IMR-90 (cell line): ENCODE data around the gene GCC2. TPM values are rescaled to one million over a fixed set of nuclear protein-coding genes. Genes with fewer than 3 reads are reported as not detected.

ENCODE experiments used
- ATAC-seq: fragments of 200-7000 bp; cut with Tn5 transposase; 2 replicates; pipeline ENCODE4 v1.9.1; 2020; ENCODE audit warnings: low read depth, mild to moderate bottlenecking, moderate library complexity
- BruUV-seq: library from RNA; stranded (reverse); fragments of 400-500 nt; replicated peaks from 2 replicates; lab custom pipeline; 2021; lab: Mats Ljungman, UMichigan
- CTCF ChIA-PET: fragments of 300-600 bp; formaldehyde crosslinking; extraction: SDS; loops from one replicate; lab custom pipeline; 2021; ENCODE audit warnings: antibody characterized with exemption; lab: Yijun Ruan, JAX
- POLR2A ChIA-PET: fragments of 300-600 bp; sonication (Branson Sonifier 250); formaldehyde crosslinking; loops from one replicate; lab custom pipeline; 2022; ENCODE audit warnings: antibody characterized with exemption; ENCODE audit not compliant: unreplicated experiment; lab: Charles Lee
- DNase-seq: peaks from one replicate; pipeline ENCODE4 v3.0.0; 2013
- H2AFZ ChIP-seq: replicated peaks from 2 replicates; pipeline ENCODE3; 2013; ENCODE audit warnings: low read length, mild to moderate bottlenecking; ENCODE audit not compliant: poor library complexity
- H2AK5ac ChIP-seq: 2 replicates; pipeline ENCODE4 v1.6.1; 2013; ENCODE audit warnings: low read depth, low read length, inconsistent platforms
- H2AK9ac ChIP-seq: replicated peaks from 2 replicates; pipeline ENCODE3; 2013; ENCODE audit warnings: mild to moderate bottlenecking, low read depth, low read length, moderate library complexity; ENCODE audit not compliant: poor library complexity
- H2BK120ac ChIP-seq: 2 replicates; pipeline ENCODE4 v1.6.1; 2013; ENCODE audit warnings: low read depth, low read length, inconsistent platforms
- H2BK15ac ChIP-seq: 3 replicates; pipeline ENCODE4 v1.6.1; 2013; ENCODE audit warnings: low read depth, low read length, inconsistent platforms
- H2BK20ac ChIP-seq: 2 replicates; pipeline ENCODE4 v1.6.1; 2013; ENCODE audit warnings: low read depth, mild to moderate bottlenecking, inconsistent platforms, low read length, moderate library complexity
- H2BK5ac ChIP-seq: 2 replicates; pipeline ENCODE4 v1.6.1; 2013; ENCODE audit warnings: mild to moderate bottlenecking, low read depth, low read length, inconsistent platforms; ENCODE audit not compliant: poor library complexity, severe bottlenecking
- H3K14ac ChIP-seq: replicated peaks from 2 replicates; pipeline ENCODE4 v1.6.1; 2013; ENCODE audit warnings: low read depth, low read length, inconsistent platforms
- H3K18ac ChIP-seq: 2 replicates; pipeline ENCODE4 v1.6.1; 2013; ENCODE audit warnings: low read depth, low read length, control low read depth
- H3K23ac ChIP-seq: 2 replicates; pipeline ENCODE4 v1.6.1; 2013; ENCODE audit warnings: low read depth, low read length, inconsistent platforms
- H3K27ac ChIP-seq: 2 replicates; pipeline ENCODE4 v1.5.1; 2013; ENCODE audit warnings: mild to moderate bottlenecking, control low read depth, low read length; ENCODE audit not compliant: insufficient read depth
- H3K27me3 ChIP-seq: 2 replicates; pipeline ENCODE4 v1.6.1; 2013; ENCODE audit warnings: low read length; ENCODE audit not compliant: control insufficient read depth, insufficient read depth
- H3K36me3 ChIP-seq: 2 replicates; pipeline ENCODE4 v1.6.1; 2013; ENCODE audit warnings: low read length, mixed read lengths; ENCODE audit not compliant: control insufficient read depth, insufficient read depth
- H3K4ac ChIP-seq: 2 replicates; pipeline ENCODE4 v1.6.1; 2013; ENCODE audit warnings: low read depth, low read length, inconsistent platforms
- H3K4me1 ChIP-seq: 2 replicates; pipeline ENCODE4 v1.6.1; 2013; ENCODE audit warnings: low read length, mixed read lengths; ENCODE audit not compliant: control insufficient read depth, insufficient read depth
- H3K4me2 ChIP-seq: 2 replicates; pipeline ENCODE4 v1.6.1; 2013; ENCODE audit warnings: low read depth, mild to moderate bottlenecking, control low read depth, low read length, moderate library complexity
- H3K4me3 ChIP-seq: 2 replicates; pipeline ENCODE4 v1.5.1; 2013; ENCODE audit warnings: low read depth, mild to moderate bottlenecking, control low read depth, low read length, moderate library complexity; ENCODE audit not compliant: insufficient read depth
- H3K56ac ChIP-seq: 2 replicates; pipeline ENCODE4 v1.6.1; 2013; ENCODE audit warnings: low read length, inconsistent platforms; ENCODE audit not compliant: insufficient read depth; ENCODE audit errors: extremely low read depth
- H3K79me1 ChIP-seq, 2 experiments: 2 replicates each; pipeline ENCODE4 v1.6.1; 2013; ENCODE audit warnings: low read length in 2 of 2, inconsistent platforms in 1 of 2, low read depth in 1 of 2
- H3K9ac ChIP-seq: 2 replicates; pipeline ENCODE4 v1.6.1; 2013; ENCODE audit warnings: low read depth, low read length, control low read depth
- H3K9me1 ChIP-seq: 2 replicates; pipeline ENCODE4 v1.6.1; 2013; ENCODE audit warnings: low read length, inconsistent platforms; ENCODE audit not compliant: insufficient read depth
- H3K9me3 ChIP-seq: 2 replicates; pipeline ENCODE4 v1.6.1; 2013; ENCODE audit warnings: low read length; ENCODE audit not compliant: control insufficient read depth, insufficient read depth
- H4K20me1 ChIP-seq: 2 replicates; pipeline ENCODE4 v1.6.1; 2013; ENCODE audit warnings: low read length, inconsistent platforms; ENCODE audit not compliant: insufficient read depth
- H4K5ac ChIP-seq: 2 replicates; pipeline ENCODE4 v1.6.1; 2013; ENCODE audit warnings: mild to moderate bottlenecking, low read depth, low read length, control low read depth
- H4K8ac ChIP-seq, 2 experiments: 2 replicates each; pipeline ENCODE4 v1.6.1; 2013; ENCODE audit warnings: low read depth in 2 of 2, low read length in 2 of 2, control low read depth in 1 of 2, inconsistent platforms in 1 of 2
- H4K91ac ChIP-seq: 2 replicates; pipeline ENCODE4 v1.6.1; 2013; ENCODE audit warnings: low read depth, low read length, inconsistent platforms; ENCODE audit not compliant: insufficient read depth
- BHLHE40 ChIP-seq: fragments of 150-350 bp; IDR thresholded peaks from 2 replicates; pipeline ENCODE4 v1.6.1; 2016; ENCODE audit warnings: mild to moderate bottlenecking, low read depth, low read length
- CEBPB ChIP-seq: IDR thresholded peaks from 2 replicates; pipeline ENCODE4 v1.6.1; 2012; ENCODE audit warnings: low read depth, low read length, improper control_type of control experiment
- CTCF ChIP-seq: conservative IDR thresholded peaks from 2 replicates; pipeline ENCODE4 v1.5.1; 2012; ENCODE audit warnings: mild to moderate bottlenecking, low read depth, low read length, improper control_type of control experiment
- MXI1 ChIP-seq: IDR thresholded peaks from 2 replicates; pipeline ENCODE4 v1.6.1; 2012; ENCODE audit warnings: low read depth, mild to moderate bottlenecking, low read length, moderate library complexity, borderline replicate concordance
- RAD21 ChIP-seq: IDR thresholded peaks from 2 replicates; pipeline ENCODE4 v1.6.1; 2012; ENCODE audit warnings: low read length, improper control_type of control experiment
- RCOR1 ChIP-seq: IDR thresholded peaks from 2 replicates; pipeline ENCODE4 v1.6.1; 2012; ENCODE audit warnings: mild to moderate bottlenecking, low read length, improper control_type of control experiment; ENCODE audit not compliant: insufficient replicate concordance
- RFX5 ChIP-seq: IDR thresholded peaks from 2 replicates; pipeline ENCODE4 v1.8.0; 2012; ENCODE audit warnings: low read depth, mild to moderate bottlenecking, low read length, moderate library complexity
- WGBS, 2 experiments: methylation state at CpG; one replicate each; pipeline versions ENCODE4 v1.1.5 to v1.1.7; 2013; ENCODE audit warnings: missing lambda C conversion rate in 2 of 2; ENCODE audit not compliant: insufficient read length in 1 of 2; ENCODE audit errors: extremely low coverage in 2 of 2; 5-methylcytosine and 5-hydroxymethylcytosine counted together
- dilution Hi-C: fragments of 300-500 bp; cut with HindIII; formaldehyde crosslinking; loops from one replicate; pipeline ENCODE4 v1.14.3; 2018; ENCODE audit warnings: low sequenced_read_pairs; ENCODE audit not compliant: unreplicated experiment
- in situ Hi-C: fragments of 300-500 bp; cut with MboI; formaldehyde crosslinking; loops from 3 replicates; pipeline ENCODE4 v1.14.3; 2019; ENCODE audit warnings: low sequenced_read_pairs, inconsistent platforms, mixed read lengths
- intact Hi-C: fragments of 100-400 bp; cut with micrococcal nuclease; formaldehyde crosslinking; loops from 2 replicates; pipeline ENCODE4 v1.10.0; 2022
- polyA plus RNA-seq, 3 experiments: library from polyadenylated mRNA; depleted of rRNA; stranded (reverse); fragments of >200 nt; gene quantifications; 2 replicates each; pipeline ENCODE4 v1.2.3, GENCODE V29; 2012; ENCODE audit warnings: low replicate concordance in 1 of 3
- total RNA-seq: library from RNA; depleted of rRNA; stranded (reverse); fragments of >200 nt; gene quantifications from 2 replicates; pipeline ENCODE4 v1.2.3, GENCODE V29; 2012
- TF ChIP-seq, protein P1 (sequence below): fragments of 150-350 bp; IDR thresholded peaks from 2 replicates; pipeline ENCODE4 v1.6.1; 2017; ENCODE audit warnings: mild to moderate bottlenecking, antibody characterized with exemption, low read length, low read depth

Gene GCC2
- total and polyA plus RNA-seq, 2 of the 4 experiments (the other 2 are of a cell fraction) = 6.4 to 8.6 TPM

DNA sequence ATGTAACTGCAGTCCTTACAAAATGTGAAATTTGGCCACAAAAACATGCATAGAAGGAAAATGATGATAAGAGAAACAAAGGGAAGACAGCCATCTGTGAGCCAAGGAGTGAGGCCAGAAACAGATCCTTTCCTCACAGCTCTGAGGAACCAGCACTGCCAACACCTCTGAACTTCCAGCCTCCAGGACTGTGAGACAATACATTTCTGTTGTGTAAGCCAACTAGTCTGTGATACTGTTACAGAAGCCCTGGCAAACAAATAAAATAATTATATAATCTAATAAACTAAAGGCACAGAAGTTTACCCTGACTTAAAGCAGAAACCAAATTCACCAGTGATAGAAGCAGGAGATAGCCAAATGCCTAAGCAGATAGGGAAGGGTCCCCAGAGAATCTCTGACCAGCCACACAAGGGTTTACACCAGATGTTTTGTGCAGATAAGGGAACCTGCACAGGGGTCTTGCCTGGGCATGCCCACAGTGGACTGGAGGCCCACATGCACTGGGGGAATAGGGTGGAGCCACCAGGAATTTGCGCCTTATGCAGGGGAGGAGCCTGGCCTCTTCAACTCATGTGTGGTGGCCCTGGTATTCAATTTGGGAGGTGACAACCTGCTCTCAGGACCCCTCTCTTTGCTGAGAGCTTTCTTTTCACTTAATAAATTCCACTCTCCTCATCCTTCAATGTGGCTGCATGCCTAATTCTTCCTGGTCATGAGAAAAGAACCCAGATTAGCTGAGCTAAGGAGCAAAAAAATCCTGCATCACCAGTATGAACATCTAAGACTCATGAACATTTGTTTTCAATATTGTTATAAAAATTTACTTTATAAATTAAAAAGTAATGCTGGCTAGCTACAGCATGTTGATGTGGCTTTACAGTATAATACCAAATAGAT is 3.8 kb upstream of the GCC2 start (continued):
- no peak for TF ChIP-seq RAD21

DNA sequence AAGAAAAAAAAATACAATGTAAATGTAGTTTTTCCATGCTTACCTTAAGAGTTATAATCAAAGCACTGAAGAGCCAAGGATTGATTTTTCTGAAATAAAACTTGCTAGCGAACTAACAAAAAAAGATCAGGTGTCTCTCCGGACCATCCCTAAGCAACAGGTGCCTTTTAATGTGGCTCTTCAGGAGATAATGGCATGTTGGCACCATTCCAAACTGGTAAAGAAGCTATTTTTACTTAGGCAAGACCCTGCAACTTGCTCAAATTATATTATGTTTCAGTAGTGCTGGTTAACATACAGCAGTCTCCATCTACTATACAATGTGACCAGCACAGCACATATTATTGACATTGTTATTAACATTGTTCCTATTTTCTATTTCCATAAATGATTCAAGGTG is 2.3 kb upstream of the GCC2 start:
- Histone ChIP-seq H3K23ac (no peak overlapping the region), H3K36me3 (no peaks in the 10 kb centered on the region; the same call in 1 of the 2 replicates), H3K4ac (no peak overlapping the region), H4K20me1 (no peaks in the 10 kb centered on the region), H2BK120ac (no peak overlapping the region), H2AFZ (no peak overlapping the region), H3K4me1 (peaks cover 3% of the 10 kb centered on the region; the same call in 1 of the 2 replicates), H4K5ac (no peak overlapping the region), H2BK20ac (no peak overlapping the region), H3K79me1 (peaks cover 5 to 25% of the 10 kb centered on the region in 2 experiments), H3K9me1 (peaks cover 6% of the 10 kb centered on the region), H2BK5ac (no peak overlapping the region), H4K91ac (no peak overlapping the region), H2AK9ac (no peak overlapping the region), H3K9ac (no peak overlapping the region), H3K4me3 (no peak overlapping the region), H3K27me3 (no peaks in the 10 kb centered on the region), H3K9me3 (no peaks in the 10 kb centered on the region), H3K14ac (no peak overlapping the region), H4K8ac (no peak overlapping the region), H2BK15ac (no peak overlapping the region), H3K4me2 (no peak overlapping the region), H3K18ac (no peak overlapping the region), H3K56ac (no peak overlapping the region), H2AK5ac (no peak overlapping the region), H3K27ac (no peak overlapping the region)
- no peak for ATAC-seq
- TF ChIP-seq RCOR1 = no peak
- TF ChIP-seq, protein P1, sequence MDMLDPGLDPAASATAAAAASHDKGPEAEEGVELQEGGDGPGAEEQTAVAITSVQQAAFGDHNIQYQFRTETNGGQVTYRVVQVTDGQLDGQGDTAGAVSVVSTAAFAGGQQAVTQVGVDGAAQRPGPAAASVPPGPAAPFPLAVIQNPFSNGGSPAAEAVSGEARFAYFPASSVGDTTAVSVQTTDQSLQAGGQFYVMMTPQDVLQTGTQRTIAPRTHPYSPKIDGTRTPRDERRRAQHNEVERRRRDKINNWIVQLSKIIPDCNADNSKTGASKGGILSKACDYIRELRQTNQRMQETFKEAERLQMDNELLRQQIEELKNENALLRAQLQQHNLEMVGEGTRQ = no peak
- no peak for TF ChIP-seq RFX5
- no peak for TF ChIP-seq CTCF
- TF ChIP-seq CEBPB = no peak
- TF ChIP-seq RAD21 = no peak
- no peak for TF ChIP-seq MXI1
- TF ChIP-seq BHLHE40 = no peak
- in situ Hi-C loops = no loop called here
- DNase-seq = no peak
- WGBS, 2 experiments = 100% methylated on average over 1 of the region's 2 CpGs; no CpG with 5 or more reads in 1 of the 2 experiments
- intact Hi-C loops = loop anchor here (5.0 kb wide), 2 partner anchors 34 to 229 kb away; no protein-coding TSS in a partner anchor
- ChIA-PET POLR2A (no interaction called here), CTCF (no interaction called here)
- dilution Hi-C loops = no loop called here
- BruUV-seq = no TSS peak
